RWPE2 (cell line): ENCODE measurements around the gene STOML1.

Source experiments
- ATAC-seq: fragments of 200-7000 bp; cut with Tn5 transposase; 3 replicates; pipeline ENCODE4 v1.9.1; 2021; ENCODE audit warnings: low read depth
- DNase-seq: peaks from one replicate; pipeline ENCODE4 v3.0.0-alpha.2; 2020; ENCODE audit warnings: low spot score
- H3K27ac ChIP-seq: fragments of 450-650 bp; 2 replicates; pipeline ENCODE4 v1.5.1; 2017; ENCODE audit warnings: mild to moderate bottlenecking; ENCODE audit not compliant: poor library complexity, severe bottlenecking
- H3K27me3 ChIP-seq: fragments of 250-450 bp; sonication (Bioruptor Pico); 2 replicates; pipeline ENCODE4 v1.5.1; 2021; ENCODE audit warnings: mild to moderate bottlenecking, moderate library complexity; ENCODE audit not compliant: insufficient read depth, poor library complexity, severe bottlenecking
- H3K36me3 ChIP-seq: fragments of 250-450 bp; sonication (Bioruptor Pico); 2 replicates; pipeline ENCODE4 v1.5.1; 2020; ENCODE audit warnings: low read depth, mild to moderate bottlenecking, moderate library complexity
- H3K4me1 ChIP-seq: fragments of 250-450 bp; sonication (Bioruptor Pico); 2 replicates; pipeline ENCODE4 v1.5.1; 2021; ENCODE audit warnings: mild to moderate bottlenecking, moderate library complexity; ENCODE audit not compliant: insufficient read depth, poor library complexity, severe bottlenecking
- H3K4me3 ChIP-seq: fragments of 250-450 bp; sonication (Bioruptor Pico); 2 replicates; pipeline ENCODE4 v1.5.1; 2021; ENCODE audit warnings: mild to moderate bottlenecking, moderate library complexity; ENCODE audit not compliant: severe bottlenecking
- H3K9me3 ChIP-seq: fragments of 250-450 bp; sonication (Bioruptor Pico); 2 replicates; pipeline ENCODE4 v1.5.1; 2021; ENCODE audit warnings: mild to moderate bottlenecking, moderate library complexity; ENCODE audit not compliant: severe bottlenecking
- CTCF ChIP-seq: fragments of 450-650 bp; IDR thresholded peaks from one replicate; pipeline ENCODE4 v1.5.1; 2017; ENCODE audit warnings: mild to moderate bottlenecking, moderate library complexity; ENCODE audit not compliant: poor library complexity, severe bottlenecking

Gene STOML1

GRCh38 chr15:73991260-73991659 is 835 bp downstream of the STOML1 start:
- Histone ChIP-seq H3K4me3 (peak overlapping the region; percentile 69), H3K9me3 (no peaks in the 10 kb centered on the region), H3K27ac (peak overlapping the region; percentile 72), H3K27me3 (no peaks in the 10 kb centered on the region), H3K4me1 (peaks cover 48% of the 10 kb centered on the region), H3K36me3 (no peaks in the 10 kb centered on the region)
- TF ChIP-seq CTCF = no peak
- ATAC-seq = no peak
- no peak for DNase-seq

- TF ChIP-seq CTCF = no peak
- ATAC-seq (no peak), DNase-seq (no peak)
- peak overlapping the region; percentile 72 for H3K27ac ChIP-seq
- no peaks in the 10 kb centered on the region for H3K36me3 ChIP-seq
- H3K4me1 ChIP-seq = peaks cover 40% of the 10 kb centered on the region
- no peaks in the 10 kb centered on the region for H3K27me3 ChIP-seq
- H3K9me3 ChIP-seq = no peaks in the 10 kb centered on the region
- H3K4me3 ChIP-seq = no peak overlapping the region
Observed at GRCh38 chr15:73990250-73991005, 1.7 kb downstream of the STOML1 start.

GRCh38 chr15:73989001-73989798 is 2.9 kb downstream of the STOML1 start:
- no peak for DNase-seq
- TF ChIP-seq CTCF = no peak
- Histone ChIP-seq H3K4me3 (no peak overlapping the region), H3K36me3 (no peaks in the 10 kb centered on the region), H3K27me3 (no peaks in the 10 kb centered on the region), H3K4me1 (peaks cover 51% of the 10 kb centered on the region), H3K27ac (peak overlapping the region; percentile 72), H3K9me3 (no peaks in the 10 kb centered on the region)
- ATAC-seq = peak; percentile 62

- peak overlapping the region; percentile 72 for H3K27ac ChIP-seq
Observed at GRCh38 chr15:73988445-73988969, 3.6 kb downstream of the STOML1 start.

More at GRCh38 chr15:73988445-73988969, 3.6 kb downstream of the STOML1 start:
- H3K27me3 ChIP-seq = no peaks in the 10 kb centered on the region
- no peaks in the 10 kb centered on the region for H3K36me3 ChIP-seq
- ATAC-seq = no peak
- no peak for DNase-seq
- no peaks in the 10 kb centered on the region for H3K9me3 ChIP-seq
- no peak overlapping the region for H3K4me3 ChIP-seq
- peaks cover 58% of the 10 kb centered on the region for H3K4me1 ChIP-seq
- no peak for TF ChIP-seq CTCF
